T-cell (primary cell): ENCODE data around the gene ERCC5. TPM values are rescaled to one million over a fixed set of nuclear protein-coding genes. Genes with fewer than 3 reads are reported as not detected.

ENCODE experiments used
- ATAC-seq, 4 experiments: fragments of 200-7000 bp in 3 of 4; fragments of 150-1000 bp in 1 of 4; cut with Tn5 transposase; replicated peaks in 1 of 4; 1 replicate in 3 of 4; 2 replicates in 1 of 4; pipeline ENCODE4 v1.10.0; 2021; ENCODE audit warnings: moderate library complexity in 3 of 4, mild to moderate bottlenecking in 2 of 4, moderate number of reproducible peaks in 1 of 4
- CTCF ChIA-PET, 2 donors: fragments of 300-600 bp; sonication (Branson Sonifier 250); formaldehyde crosslinking; loops; one replicate each; lab custom pipeline; 2022; ENCODE audit warnings: antibody characterized with exemption in 2 of 2; lab: Charles Lee
- POLR2A ChIA-PET, 2 donors: fragments of 300-600 bp; sonication (Branson Sonifier 250); formaldehyde crosslinking; loops; one replicate each; lab custom pipeline; 2022; ENCODE audit warnings: antibody characterized with exemption in 2 of 2; lab: Charles Lee
- DNase-seq, 35 experiments: peaks; one replicate each; pipeline versions ENCODE4 v3.0.0 to v3.0.0-alpha.2; 2013 to 2023
- H3K27ac ChIP-seq: one replicate; pipeline ENCODE4 v1.5.1; 2013; ENCODE audit warnings: low read length
- H3K27me3 ChIP-seq, 2 experiments: replicated peaks in 1 of 2; 1 replicate in 1 of 2; 2 replicates in 1 of 2; pipeline versions ENCODE4 v1.6.1 to v1.7.0; 2013; ENCODE audit warnings: low read length in 1 of 2, mixed read lengths in 1 of 2; ENCODE audit not compliant: control insufficient read depth in 2 of 2, insufficient read depth in 2 of 2; ENCODE audit errors: extremely low read depth in 1 of 2
- H3K36me3 ChIP-seq, 2 donors: 1 replicate in 1 of 2; 2 replicates in 1 of 2; pipeline versions ENCODE4 v1.6.1 to v1.7.0; 2013; ENCODE audit warnings: low read length in 1 of 2; ENCODE audit not compliant: control insufficient read depth in 2 of 2, insufficient read depth in 1 of 2; ENCODE audit errors: extremely low read depth in 1 of 2
- H3K4me1 ChIP-seq, 2 experiments: 1 replicate in 1 of 2; 2 replicates in 1 of 2; pipeline versions ENCODE4 v1.6.1 to v1.7.0; 2013; ENCODE audit warnings: low read length in 2 of 2, mixed read lengths in 1 of 2; ENCODE audit not compliant: insufficient read depth in 2 of 2, control insufficient read depth in 1 of 2; ENCODE audit errors: extremely low read depth in 1 of 2
- H3K4me3 ChIP-seq, 2 donors: 1 replicate in 1 of 2; 2 replicates in 1 of 2; pipeline versions ENCODE4 v1.5.1 to v1.7.0; 2013; ENCODE audit warnings: mild to moderate bottlenecking in 2 of 2, low read length in 1 of 2, moderate library complexity in 1 of 2; ENCODE audit not compliant: control insufficient read depth in 1 of 2; ENCODE audit errors: extremely low read depth in 1 of 2
- H3K9me3 ChIP-seq: 2 replicates; pipeline ENCODE4 v1.7.0; 2013
- H3K27ac Mint-ChIP-seq, 2 donors: one replicate each; pipeline ENCODE4 v1.8.0; 2020 to 2021; ENCODE audit warnings: mild to moderate bottlenecking in 2 of 2, mixed read lengths in 2 of 2
- H3K27me3 Mint-ChIP-seq, 2 donors: one replicate each; pipeline ENCODE4 v1.8.0; 2021 to 2022; ENCODE audit warnings: mixed read lengths in 2 of 2
- H3K36me3 Mint-ChIP-seq: one replicate; pipeline ENCODE4 v1.8.0; 2021; ENCODE audit warnings: mixed read lengths
- H3K4me1 Mint-ChIP-seq, 3 donors: one replicate each; pipeline ENCODE4 v1.8.0; 2020 to 2022; ENCODE audit warnings: mixed read lengths in 3 of 3, mild to moderate bottlenecking in 1 of 3
- H3K4me3 Mint-ChIP-seq, 3 donors: one replicate each; pipeline ENCODE4 v1.8.0; 2020 to 2022; ENCODE audit warnings: mild to moderate bottlenecking in 3 of 3, mixed read lengths in 3 of 3, moderate library complexity in 3 of 3
- H3K9me3 Mint-ChIP-seq, 3 donors: one replicate each; pipeline ENCODE4 v1.8.0; 2020 to 2022; ENCODE audit warnings: mixed read lengths in 3 of 3
- WGBS: methylation state at CpG from one replicate; pipeline ENCODE4 v1.1.5; 2013; ENCODE audit warnings: missing lambda C conversion rate; ENCODE audit not compliant: insufficient coverage; 5-methylcytosine and 5-hydroxymethylcytosine counted together
- total RNA-seq, 35 experiments: library from RNA in 6 of 35; stranded (reverse) in 6 of 35; fragments of 120-200 nt in 1 of 35; gene quantifications; one replicate each; pipeline versions ENCODE4 v1.2.1 to v1.2.4 and lab custom pipeline; 2013 to 2026

Gene ERCC5
- total RNA-seq, 5 donors from 2014 or later (not counting 1 experiment from before 2014, with no cell fraction given) = 104 to 123 (median 114) TPM

GRCh38 chr13:102838273-102838672, 7.6 kb upstream of the ERCC5 start:
- DNase-seq (no peak), ATAC-seq (no peak)
- POLR2A ChIA-PET = no interaction called here
- no peak overlapping the region for H3K4me3 Mint-ChIP-seq
- no peaks in the 10 kb centered on the region for H3K4me1 Mint-ChIP-seq
- Histone ChIP-seq H3K4me1 (no peaks in the 10 kb centered on the region), H3K27ac (no peak overlapping the region), H3K9me3 (no peaks in the 10 kb centered on the region), H3K36me3 (no peaks in the 10 kb centered on the region), H3K27me3 (no peaks in the 10 kb centered on the region), H3K4me3 (no peak overlapping the region)
- no peaks in the 10 kb centered on the region for H3K27me3 Mint-ChIP-seq
- H3K36me3 Mint-ChIP-seq = peaks cover 14% of the 10 kb centered on the region
- H3K27ac Mint-ChIP-seq = no peak overlapping the region
- CTCF ChIA-PET = no interaction called here
- no peaks in the 10 kb centered on the region for H3K9me3 Mint-ChIP-seq
- WGBS = no CpG with 5 or more reads among the region's 1 CpG

GRCh38 chr13:102838982-102839381, 6.8 kb upstream of the ERCC5 start:
- DNase-seq = no peak
- CTCF ChIA-PET = no interaction called here
- POLR2A ChIA-PET = no interaction called here
- no peak overlapping the region for H3K4me3 Mint-ChIP-seq
- H3K27me3 Mint-ChIP-seq = no peaks in the 10 kb centered on the region
- no peaks in the 10 kb centered on the region for H3K9me3 ChIP-seq
- no peak overlapping the region for H3K27ac Mint-ChIP-seq
- no peak for ATAC-seq
- no peaks in the 10 kb centered on the region for H3K4me1 ChIP-seq
- peaks cover 14% of the 10 kb centered on the region for H3K36me3 Mint-ChIP-seq
- WGBS = 100% methylated on average over 1 of the region's 4 CpGs
- H3K36me3 ChIP-seq = no peaks in the 10 kb centered on the region
- no peaks in the 10 kb centered on the region for H3K27me3 ChIP-seq
- H3K4me3 ChIP-seq = no peak overlapping the region
- no peak overlapping the region for H3K27ac ChIP-seq
- H3K4me1 Mint-ChIP-seq = peaks cover 0 to 2% (median 0%) of the 10 kb centered on the region in 3 donors
- no peaks in the 10 kb centered on the region for H3K9me3 Mint-ChIP-seq

- peaks cover 12% of the 10 kb centered on the region for H3K36me3 Mint-ChIP-seq
- H3K4me3 ChIP-seq = no peak overlapping the region
- DNase-seq = no peak
- H3K27ac ChIP-seq = no peak overlapping the region
- peaks cover under 1 to 4% (median 2%) of the 10 kb centered on the region in 3 donors for H3K4me1 Mint-ChIP-seq
- POLR2A ChIA-PET = no interaction called here
- WGBS = 100% methylated on average over 1 of the region's 5 CpGs
- no peaks in the 10 kb centered on the region for H3K27me3 ChIP-seq
- no peaks in the 10 kb centered on the region for H3K9me3 ChIP-seq
- H3K4me3 Mint-ChIP-seq = no peak overlapping the region
- CTCF ChIA-PET = no interaction called here
- H3K36me3 ChIP-seq = no peaks in the 10 kb centered on the region
- no peaks in the 10 kb centered on the region for H3K9me3 Mint-ChIP-seq
- ATAC-seq = no peak
- H3K27me3 Mint-ChIP-seq = no peaks in the 10 kb centered on the region
- no peak overlapping the region for H3K27ac Mint-ChIP-seq
- no peaks in the 10 kb centered on the region for H3K4me1 ChIP-seq
Measured at GRCh38 chr13:102839462-102839861, 6.4 kb upstream of the ERCC5 start.

- POLR2A ChIA-PET = interaction anchor here (0.6 to 2.5 kb wide), 10 partner anchors 8 to 450 kb away, joined by 3 to 30 read pairs (median 4); partner anchors contain the start of genes TPP2 (in 2 of the 2) and TEX30 (in 1 of the 2)
- Mint-ChIP-seq H3K27me3 (no peaks in the 10 kb centered on the region), H3K36me3 (no peaks in the 10 kb centered on the region)
Measured at GRCh38 chr13:102845289-102845629, 573 bp upstream of the ERCC5 start.

GRCh38 chr13:102846261-102847015, 606 bp downstream of the ERCC5 start:
- POLR2A ChIA-PET = interaction anchor here (0.7 to 2.5 kb wide), 5 partner anchors 73 to 251 kb away, joined by 3 to 30 read pairs (median 10); partner anchors contain the start of genes TPP2 (in 2 of the 2) and TEX30 (in 1 of the 2)
- 0% methylated on average over 11 of the region's 31 CpGs for WGBS
- CTCF ChIA-PET = interaction anchor here (0.5 to 6.3 kb wide), 15 partner anchors 10 to 267 kb away, joined by 3 to 93 read pairs (median 4); partner anchors contain the start of genes TEX30 (in 1 of the 2) and TPP2 (in 1 of the 2)

More at GRCh38 chr13:102845289-102845629, 573 bp upstream of the ERCC5 start:
- H3K36me3 ChIP-seq = peaks cover 0 to 8% of the 10 kb centered on the region in 2 donors
- no peaks in the 10 kb centered on the region for H3K9me3 ChIP-seq
- H3K27me3 ChIP-seq = no peaks in the 10 kb centered on the region
- peak overlapping the region; percentile 98 for H3K27ac ChIP-seq
- peaks cover 17 to 19% of the 10 kb centered on the region in 2 experiments for H3K4me1 ChIP-seq
- ATAC-seq (peak; percentile 6 to 51 (median 22)), DNase-seq (peak in 1 of 35 experiments; percentile 39)
- Mint-ChIP-seq H3K4me1 (peaks cover 36 to 45% (median 44%) of the 10 kb centered on the region in 3 donors), H3K4me3 (peak overlapping the region; percentile 91 to 98 (median 93)), H3K27ac (peak overlapping the region; percentile 98 to 99), H3K9me3 (no peaks in the 10 kb centered on the region)
- WGBS = 1% methylated on average over 11 of the region's 13 CpGs
- CTCF ChIA-PET = interaction anchor here (0.5 to 6.3 kb wide), 7 partner anchors 11 to 266 kb away, joined by 3 to 93 read pairs (median 3); partner anchors contain the start of gene TPP2 (in 1 of the 2)
- H3K4me3 ChIP-seq = peak overlapping the region; percentile 78 to 100

More at GRCh38 chr13:102846261-102847015, 606 bp downstream of the ERCC5 start:
- H3K4me3 Mint-ChIP-seq = peak overlapping the region; percentile 91 to 98 (median 93)
- Histone ChIP-seq H3K9me3 (no peaks in the 10 kb centered on the region), H3K4me3 (peak overlapping the region; percentile 78 to 100), H3K27ac (peak overlapping the region; percentile 98), H3K27me3 (no peaks in the 10 kb centered on the region), H3K4me1 (peaks cover 17 to 24% of the 10 kb centered on the region in 2 experiments), H3K36me3 (peaks cover 0 to 8% of the 10 kb centered on the region in 2 donors)
- H3K27ac Mint-ChIP-seq = peak overlapping the region; percentile 98 to 99
- no peaks in the 10 kb centered on the region for H3K9me3 Mint-ChIP-seq
- DNase-seq (peak; percentile 18 to 72 (median 47)), ATAC-seq (peak; percentile 58 to 65 (median 62))
- H3K27me3 Mint-ChIP-seq = no peaks in the 10 kb centered on the region
- peaks cover 4% of the 10 kb centered on the region for H3K36me3 Mint-ChIP-seq
- peaks cover 43 to 52% (median 51%) of the 10 kb centered on the region in 3 donors for H3K4me1 Mint-ChIP-seq
